ENCODE results near the gene FXYD4. TPM values are rescaled to one million over a fixed set of nuclear protein-coding genes. Genes with fewer than 3 reads are reported as not detected.

The FXYD4 gene
- total and polyA plus RNA-seq, 2 of the 8 experiments (the other 6 are each of a cell fraction or from before 2014, with no cell fraction given) = not detected

DNA sequence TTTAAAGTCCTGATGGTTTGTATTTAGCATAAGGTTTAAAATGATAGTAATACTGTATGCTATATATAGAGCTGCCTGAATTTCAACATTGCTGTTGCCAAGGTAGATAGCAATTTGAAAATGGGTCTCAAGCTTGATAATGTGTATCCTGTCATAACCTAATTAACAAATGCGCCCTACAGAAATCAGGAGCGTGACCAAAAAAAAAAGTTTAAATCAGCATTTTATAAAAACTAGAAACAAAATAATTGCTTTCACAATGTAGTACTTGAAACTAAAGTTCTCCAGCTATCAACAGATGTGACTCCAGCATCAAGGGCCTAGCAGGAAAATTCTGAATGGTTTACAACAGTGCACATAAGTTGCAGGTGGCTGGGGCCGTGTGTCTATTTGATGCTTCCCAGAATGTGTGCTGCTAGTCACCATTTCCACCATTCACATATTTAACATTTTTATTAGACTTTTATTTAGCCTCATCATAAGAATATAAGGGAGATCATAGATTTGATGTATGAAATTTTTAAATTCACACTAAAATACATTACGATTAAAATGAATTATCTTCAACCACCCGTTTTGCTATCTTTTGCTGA lies 14.1 kb downstream of the FXYD4 start:
- Histone ChIP-seq H3K4me3 (ENCODE audit: extremely low read depth in 1 of 4, insufficient read depth in 2 of 4, low read depth in 3 of 4, low read length in 4 of 4) (no peak overlapping the region), H4K91ac (replicated peaks; ENCODE audit: insufficient read length, low read length) (no peak overlapping the region), H2AFZ (ENCODE audit: low read length) (no peak overlapping the region), H3K4ac (replicated peaks; ENCODE audit: insufficient read length, low read depth, low read length) (no peak overlapping the region), H2BK5ac (ENCODE audit: low read depth, low read length) (no peak overlapping the region), H3K36me3 (ENCODE audit: control insufficient read depth in 2 of 4, insufficient read depth in 4 of 4, low read length in 3 of 4) (peaks cover 27 to 52% (median 42%) of the 10 kb centered on the region in 4 experiments), H2AK5ac (ENCODE audit: low read depth, low read length) (no peak overlapping the region), H3K4me1 (replicated peaks in 1 of 4; ENCODE audit: control insufficient read depth in 3 of 4, insufficient read depth in 4 of 4, low read length in 3 of 4) (no peaks in the 10 kb centered on the region; a peak in 1 of 7 replicates), H3K56ac (replicated peaks; ENCODE audit: insufficient read length, low read depth, low read length) (no peak overlapping the region), H3K9ac (replicated peaks in 1 of 4; ENCODE audit: extremely low read depth in 1 of 4, low read depth in 3 of 4, low read length in 3 of 4) (no peak overlapping the region), H2BK12ac (ENCODE audit: low read depth, low read length) (no peak overlapping the region), H3K79me1 (ENCODE audit: low read depth, low read length) (peaks cover 15% of the 10 kb centered on the region), H3K14ac (ENCODE audit: insufficient read length) (no peak overlapping the region), H4K8ac (ENCODE audit: extremely low read depth, insufficient read depth, low read length) (no peak overlapping the region), H3K18ac (ENCODE audit: extremely low read depth, low read length) (no peak overlapping the region), H4K20me1 (replicated peaks in 1 of 2; ENCODE audit: control insufficient read depth in 1 of 2, insufficient read depth in 2 of 2, low read length in 2 of 2) (peaks cover 25 to 28% of the 10 kb centered on the region in 2 experiments), H3K27me3 (replicated peaks in 1 of 4; ENCODE audit: control insufficient read depth in 3 of 4, extremely low read depth in 1 of 4, insufficient read depth in 3 of 4, low read length in 3 of 4) (no peaks in the 10 kb centered on the region), H3K23ac (ENCODE audit: insufficient read length) (no peak overlapping the region), H3K27ac (ENCODE audit: low read depth, low read length) (no peak overlapping the region), H2BK15ac (ENCODE audit: low read length) (no peak overlapping the region), H3K79me2 (ENCODE audit: control insufficient read depth in 1 of 2, insufficient read depth in 2 of 2, low read length in 2 of 2) (peaks cover 6 to 29% of the 10 kb centered on the region in 2 experiments), H2BK120ac (replicated peaks; ENCODE audit: low read depth, low read length) (no peak overlapping the region), H3K4me2 (ENCODE audit: insufficient read depth in 1 of 2, low read depth in 2 of 2, low read length in 2 of 2) (no peak overlapping the region), H3K9me3 (ENCODE audit: insufficient read depth in 2 of 2, low read depth in 1 of 2, low read length in 1 of 2) (no peaks in the 10 kb centered on the region), H4K5ac (ENCODE audit: insufficient read length, low read depth, low read length) (no peak overlapping the region), H3K23me2 (ENCODE audit: low read depth, low read length) (no peaks in the 10 kb centered on the region; the same call in 1 of the 2 replicates), H2BK20ac (ENCODE audit: low read length) (no peak overlapping the region)
- POLR2A ChIA-PET (ENCODE audit: partially characterized antibody) = interaction anchor here (1.2 to 7.5 kb wide), 5 partner anchors 8 to 24 kb away, joined by 4 to 112 read pairs (median 5); partner anchors contain the start of gene HNRNPF
- CTCF ChIA-PET (ENCODE audit: partially characterized antibody) = interaction anchor here (0.6 to 1.7 kb wide), 7 partner anchors 20 to 182 kb away, joined by 3 to 4 read pairs (median 3); no protein-coding TSS in a partner anchor
- TF ChIP-seq NANOG (IDR thresholded peaks at IDR 0.05; ENCODE audit: insufficient read depth, low read depth, low read length, poor library complexity, severe bottlenecking) (no peak), RBBP5 (IDR thresholded peaks at IDR 0.05; ENCODE audit: borderline replicate concordance, low read depth, low read length) (no peak), POLR2AphosphoS5 (IDR thresholded peaks at IDR 0.05; ENCODE audit: low read depth, low read length) (peak; percentile 69; the same call in 1 of the 2 replicates), CHD2 (IDR thresholded peaks at IDR 0.05; ENCODE audit: low read length) (no peak), POLR2A (IDR thresholded peaks at IDR 0.05; ENCODE audit: control extremely low read depth in 1 of 2, low read depth in 2 of 2, low read length in 2 of 2) (no peak; a peak in 1 of 3 replicates)
- no peak for FAIRE-seq
- 92% methylated on average over 5 of the region's 5 CpGs; no CpG with 5 or more reads in 1 of the 2 experiments for WGBS, 2 experiments (ENCODE audit: extremely low coverage in 1 of 2, insufficient coverage in 1 of 2, insufficient read length in 1 of 2, insufficient replicate concordance in 2 of 2, low coverage in 1 of 2, low lambda C conversion rate in 2 of 2, missing lambda C conversion rate in 1 of 2)
- DNase-seq (ENCODE audit: low read depth in 1 of 2, low spot score in 2 of 2) = no peak

Measured in H1 (cell line).